ENCODE measurements around the gene EGFR. TPM values are rescaled to one million over a fixed set of nuclear protein-coding genes. Genes with fewer than 3 reads are reported as not detected.
A peak's percentile ranks its signal among the peaks of the same experiment; 100 is the strongest.

Gene EGFR
- total and polyA plus RNA-seq, 2 experiments from 2014 or later = 21.6 to 51.0 TPM

DNA sequence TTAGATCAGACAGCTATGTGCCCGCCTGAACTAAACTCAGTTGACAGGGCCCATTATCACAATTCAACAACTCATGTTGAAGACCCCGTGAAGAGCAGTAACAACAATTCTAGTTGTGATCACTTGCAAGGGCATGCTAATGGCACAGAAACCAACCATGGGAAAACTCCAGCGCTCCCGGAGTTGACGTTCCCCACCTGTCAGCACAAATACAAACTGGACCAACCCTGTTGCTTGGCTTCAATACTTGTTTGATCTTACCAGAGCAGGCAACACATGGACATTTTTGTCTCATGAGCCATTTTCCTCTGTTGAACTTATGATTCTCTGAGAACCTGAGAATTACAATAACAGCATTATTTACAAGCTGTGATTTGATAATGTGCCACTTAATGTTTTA is 227.4 kb downstream of the EGFR start:
- H3K79me2 ChIP-seq = no peaks in the 10 kb centered on the region
- no peak for DNase-seq (ENCODE audit: low spot score)
- H3K36me3 ChIP-seq (replicated peaks; ENCODE audit: insufficient read depth, low read depth) = no peaks in the 10 kb centered on the region
- no peaks in the 10 kb centered on the region for H3K9me3 ChIP-seq (ENCODE audit: low read depth)
- WGBS (ENCODE audit: low lambda C conversion rate, missing lambda C conversion rate) = 74% methylated on average over 5 of the region's 5 CpGs
- no peaks in the 10 kb centered on the region for H3K9me2 ChIP-seq (replicated peaks; ENCODE audit: insufficient read depth)
- no peak overlapping the region for H2AFZ ChIP-seq
- no peaks in the 10 kb centered on the region for H3K4me1 ChIP-seq (ENCODE audit: insufficient read depth)
- no peak overlapping the region for H3K4me3 ChIP-seq
- TF ChIP-seq EZH2 (IDR thresholded peaks at IDR 0.05; ENCODE audit: borderline replicate concordance) = no peak
- TF ChIP-seq EZH2phosphoT487 (IDR thresholded peaks at IDR 0.05; ENCODE audit: low read depth, severe bottlenecking, unreplicated experiment) = no peak
- TF ChIP-seq, protein P1, sequence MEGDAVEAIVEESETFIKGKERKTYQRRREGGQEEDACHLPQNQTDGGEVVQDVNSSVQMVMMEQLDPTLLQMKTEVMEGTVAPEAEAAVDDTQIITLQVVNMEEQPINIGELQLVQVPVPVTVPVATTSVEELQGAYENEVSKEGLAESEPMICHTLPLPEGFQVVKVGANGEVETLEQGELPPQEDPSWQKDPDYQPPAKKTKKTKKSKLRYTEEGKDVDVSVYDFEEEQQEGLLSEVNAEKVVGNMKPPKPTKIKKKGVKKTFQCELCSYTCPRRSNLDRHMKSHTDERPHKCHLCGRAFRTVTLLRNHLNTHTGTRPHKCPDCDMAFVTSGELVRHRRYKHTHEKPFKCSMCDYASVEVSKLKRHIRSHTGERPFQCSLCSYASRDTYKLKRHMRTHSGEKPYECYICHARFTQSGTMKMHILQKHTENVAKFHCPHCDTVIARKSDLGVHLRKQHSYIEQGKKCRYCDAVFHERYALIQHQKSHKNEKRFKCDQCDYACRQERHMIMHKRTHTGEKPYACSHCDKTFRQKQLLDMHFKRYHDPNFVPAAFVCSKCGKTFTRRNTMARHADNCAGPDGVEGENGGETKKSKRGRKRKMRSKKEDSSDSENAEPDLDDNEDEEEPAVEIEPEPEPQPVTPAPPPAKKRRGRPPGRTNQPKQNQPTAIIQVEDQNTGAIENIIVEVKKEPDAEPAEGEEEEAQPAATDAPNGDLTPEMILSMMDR (IDR thresholded peaks at IDR 0.05; ENCODE audit: poor library complexity) = no peak
- H4K20me1 ChIP-seq (ENCODE audit: insufficient read depth, poor library complexity, severe bottlenecking) = no peaks in the 10 kb centered on the region
- no peak overlapping the region for H3K4me2 ChIP-seq
- no peak overlapping the region for H3K27ac ChIP-seq
- H3K27me3 ChIP-seq = no peaks in the 10 kb centered on the region

DNA sequence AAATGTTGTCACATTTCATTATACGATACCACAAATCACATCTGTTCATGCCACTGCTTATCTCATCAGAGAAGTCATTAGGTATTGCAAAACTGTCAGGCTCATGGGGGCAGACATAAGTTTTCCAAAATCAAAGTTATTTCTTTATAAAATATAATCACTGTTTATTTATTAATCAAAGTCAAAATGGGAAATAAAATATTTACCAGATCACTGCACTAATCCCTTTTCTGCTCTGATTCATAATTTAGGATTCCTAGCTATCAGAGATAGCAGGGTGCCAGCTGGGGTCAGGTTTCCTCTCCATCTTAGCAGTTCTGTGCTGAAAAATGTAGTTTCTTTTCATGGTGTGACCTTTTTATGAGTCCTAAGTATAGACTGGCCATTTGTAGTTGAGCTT is 228.6 kb downstream of the EGFR start:
- DNase-seq (ENCODE audit: low spot score) = no peak
- H3K27me3 ChIP-seq = no peaks in the 10 kb centered on the region
- H3K36me3 ChIP-seq (replicated peaks; ENCODE audit: insufficient read depth, low read depth) = no peaks in the 10 kb centered on the region
- TF ChIP-seq EZH2 (IDR thresholded peaks at IDR 0.05; ENCODE audit: borderline replicate concordance) = no peak
- TF ChIP-seq, protein P1 (IDR thresholded peaks at IDR 0.05; ENCODE audit: poor library complexity) = no peak
- no peak for TF ChIP-seq EZH2phosphoT487 (IDR thresholded peaks at IDR 0.05; ENCODE audit: low read depth, severe bottlenecking, unreplicated experiment)
- H3K4me3 ChIP-seq = no peak overlapping the region
- no peak overlapping the region for H3K4me2 ChIP-seq
- H2AFZ ChIP-seq = no peak overlapping the region
- H3K9me3 ChIP-seq (ENCODE audit: low read depth) = no peaks in the 10 kb centered on the region
- H3K79me2 ChIP-seq = no peaks in the 10 kb centered on the region
- no peaks in the 10 kb centered on the region for H3K4me1 ChIP-seq (ENCODE audit: insufficient read depth)
- no peak overlapping the region for H3K27ac ChIP-seq
- WGBS (ENCODE audit: low lambda C conversion rate, missing lambda C conversion rate) = 86% methylated on average over 1 of the region's 1 CpG
- no peaks in the 10 kb centered on the region for H4K20me1 ChIP-seq (ENCODE audit: insufficient read depth, poor library complexity, severe bottlenecking)
- H3K9me2 ChIP-seq (replicated peaks; ENCODE audit: insufficient read depth) = no peaks in the 10 kb centered on the region

DNA sequence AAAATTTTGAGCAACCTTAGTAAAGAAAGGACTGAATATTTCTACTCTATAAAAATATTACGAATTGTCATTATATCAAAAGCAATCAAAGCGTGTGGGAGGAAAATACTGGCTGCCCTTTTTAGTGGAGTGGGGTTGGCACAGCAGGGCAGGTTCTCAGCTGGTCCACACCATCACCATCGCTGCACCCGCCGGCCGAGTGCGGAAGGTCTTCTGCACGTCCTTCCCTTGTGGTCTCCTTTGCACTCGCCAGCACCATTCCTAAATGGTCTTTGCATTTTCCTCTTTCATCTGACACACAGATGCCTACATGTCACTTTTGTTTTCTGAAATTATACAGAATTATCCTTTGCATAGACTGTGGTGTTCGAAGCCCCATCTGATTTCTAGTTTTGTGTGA is 229.7 kb downstream of the EGFR start:
- no peak for DNase-seq (ENCODE audit: low spot score)
- Histone ChIP-seq H3K79me2 (no peaks in the 10 kb centered on the region), H3K27me3 (no peaks in the 10 kb centered on the region), H3K4me2 (no peak overlapping the region), H3K27ac (no peak overlapping the region), H4K20me1 (ENCODE audit: insufficient read depth, poor library complexity, severe bottlenecking) (no peaks in the 10 kb centered on the region), H3K36me3 (replicated peaks; ENCODE audit: insufficient read depth, low read depth) (no peaks in the 10 kb centered on the region), H3K9me2 (replicated peaks; ENCODE audit: insufficient read depth) (no peaks in the 10 kb centered on the region), H3K4me1 (ENCODE audit: insufficient read depth) (no peaks in the 10 kb centered on the region), H3K9me3 (ENCODE audit: low read depth) (no peaks in the 10 kb centered on the region), H2AFZ (no peak overlapping the region), H3K4me3 (no peak overlapping the region)
- TF ChIP-seq EZH2 (IDR thresholded peaks at IDR 0.05; ENCODE audit: borderline replicate concordance) = no peak
- TF ChIP-seq, protein P1 (IDR thresholded peaks at IDR 0.05; ENCODE audit: poor library complexity) = no peak
- TF ChIP-seq EZH2phosphoT487 (IDR thresholded peaks at IDR 0.05; ENCODE audit: low read depth, severe bottlenecking, unreplicated experiment) = no peak
- WGBS (ENCODE audit: low lambda C conversion rate, missing lambda C conversion rate) = 97% methylated on average over 10 of the region's 10 CpGs

DNA sequence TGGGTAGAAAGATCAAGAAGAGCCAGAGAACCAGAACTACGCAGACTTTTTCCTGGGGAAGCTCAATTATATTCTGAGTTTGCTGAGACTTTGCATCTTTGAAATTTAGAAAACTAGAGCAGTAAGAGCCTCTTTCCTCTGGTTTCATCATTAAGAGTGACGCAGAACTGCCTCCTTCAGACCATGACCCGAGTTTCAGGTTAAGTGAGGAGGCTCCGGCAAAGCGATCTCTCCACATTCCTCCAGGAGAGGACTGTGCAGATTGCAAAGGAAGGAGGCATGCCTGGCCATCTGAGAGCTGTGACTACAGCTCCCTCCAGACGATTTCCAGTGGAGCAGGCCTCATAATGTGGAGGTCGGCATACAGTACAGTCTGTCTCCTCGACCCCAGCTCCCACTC is 230.5 kb downstream of the EGFR start:
- DNase-seq (ENCODE audit: low spot score) = peak; percentile 32
- Histone ChIP-seq H3K4me3 (no peak overlapping the region), H3K4me1 (ENCODE audit: insufficient read depth) (peaks cover 3% of the 10 kb centered on the region), H3K9me2 (replicated peaks; ENCODE audit: insufficient read depth) (no peaks in the 10 kb centered on the region), H3K27me3 (no peaks in the 10 kb centered on the region), H3K36me3 (replicated peaks; ENCODE audit: insufficient read depth, low read depth) (no peaks in the 10 kb centered on the region), H4K20me1 (ENCODE audit: insufficient read depth, poor library complexity, severe bottlenecking) (no peaks in the 10 kb centered on the region), H3K79me2 (no peaks in the 10 kb centered on the region), H2AFZ (no peak overlapping the region), H3K27ac (no peak overlapping the region), H3K9me3 (ENCODE audit: low read depth) (no peaks in the 10 kb centered on the region), H3K4me2 (no peak overlapping the region)
- 75% methylated on average over 8 of the region's 8 CpGs for WGBS (ENCODE audit: low lambda C conversion rate, missing lambda C conversion rate)
- TF ChIP-seq, protein P1 (IDR thresholded peaks at IDR 0.05; ENCODE audit: poor library complexity) = no peak
- TF ChIP-seq EZH2 (IDR thresholded peaks at IDR 0.05; ENCODE audit: borderline replicate concordance) (no peak), EZH2phosphoT487 (IDR thresholded peaks at IDR 0.05; ENCODE audit: low read depth, severe bottlenecking, unreplicated experiment) (no peak)

Measured in hepatocyte (in vitro differentiated cells).